HG02798 (cell line): ENCODE measurements around the gene IL18RAP.

Experiments
- ATAC-seq: cut with Tn5 transposase; IDR thresholded peaks from one replicate; pipeline ENCODE4 v1.9.1; 2021; ENCODE audit warnings: mild to moderate bottlenecking; ENCODE audit not compliant: unreplicated experiment, poor library complexity

IL18RAP gene

DNA sequence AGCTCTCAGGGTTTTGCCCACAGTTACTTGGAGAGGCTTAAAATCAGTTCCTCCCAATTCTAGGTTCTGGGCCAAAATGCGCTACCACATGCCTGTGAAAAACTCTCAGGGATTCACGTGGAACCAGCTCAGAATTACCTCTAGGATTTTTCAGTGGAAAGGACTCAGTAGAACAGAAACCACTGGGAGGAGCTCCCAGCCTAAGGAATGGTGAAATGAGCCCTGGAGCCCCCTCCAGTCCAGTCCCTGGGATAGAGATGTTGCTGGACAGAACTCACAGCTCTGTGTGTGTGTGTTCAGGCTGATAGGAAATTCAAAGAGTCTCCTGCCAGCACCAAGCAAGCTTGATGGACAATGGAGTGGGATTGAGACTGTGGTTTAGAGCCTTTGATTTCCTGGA lies 29.0 kb downstream of the IL18RAP start:
- no peak for ATAC-seq

DNA sequence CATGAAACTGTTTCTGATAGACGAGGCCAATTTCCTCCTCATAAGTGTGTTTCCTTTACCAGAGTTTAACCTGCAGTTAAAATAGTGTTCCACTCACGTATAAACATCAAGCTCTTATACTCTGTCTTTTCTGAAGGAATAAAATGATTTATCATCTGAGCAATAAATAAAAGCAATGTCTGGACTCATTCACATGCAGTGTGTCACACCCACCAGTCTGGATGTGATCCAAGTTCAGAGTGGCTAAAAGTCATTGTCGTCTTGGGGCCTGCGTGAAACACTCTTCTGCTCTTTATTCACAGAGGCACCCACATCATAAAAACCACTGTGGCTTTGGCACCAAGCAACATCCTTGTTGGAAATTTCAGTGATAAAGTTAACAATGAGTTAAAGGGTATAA lies 30.5 kb downstream of the IL18RAP start:
- no peak for ATAC-seq

DNA sequence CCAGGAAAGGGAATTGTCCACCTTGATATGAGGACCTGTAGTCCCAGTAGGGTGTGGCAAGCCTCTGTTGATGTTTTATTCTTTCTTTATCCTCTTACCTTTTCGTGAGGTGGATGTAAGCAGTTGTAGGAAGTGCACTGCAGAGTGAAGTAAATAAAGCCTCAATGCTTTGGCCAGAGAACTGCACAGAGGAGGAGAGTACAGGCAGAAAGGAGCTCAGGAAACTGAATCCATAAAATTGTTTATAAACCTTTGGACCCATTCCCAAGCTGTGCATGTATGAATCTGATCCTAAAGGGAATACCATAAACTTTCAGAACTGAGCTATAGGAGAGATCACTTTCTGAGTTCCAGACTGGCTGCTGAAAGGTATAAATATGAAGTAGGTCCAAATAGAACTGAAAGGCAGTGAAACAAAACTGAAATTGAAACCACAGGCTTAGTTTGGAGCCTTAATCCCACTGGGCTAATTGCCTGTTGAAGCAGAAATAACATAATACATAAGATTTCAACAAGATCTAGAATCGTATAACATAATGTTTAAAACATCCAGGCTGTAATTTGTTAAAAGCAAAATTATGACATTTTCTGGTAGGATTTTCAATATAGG lies 32.2 kb downstream of the IL18RAP start:
- ATAC-seq = no peak

DNA sequence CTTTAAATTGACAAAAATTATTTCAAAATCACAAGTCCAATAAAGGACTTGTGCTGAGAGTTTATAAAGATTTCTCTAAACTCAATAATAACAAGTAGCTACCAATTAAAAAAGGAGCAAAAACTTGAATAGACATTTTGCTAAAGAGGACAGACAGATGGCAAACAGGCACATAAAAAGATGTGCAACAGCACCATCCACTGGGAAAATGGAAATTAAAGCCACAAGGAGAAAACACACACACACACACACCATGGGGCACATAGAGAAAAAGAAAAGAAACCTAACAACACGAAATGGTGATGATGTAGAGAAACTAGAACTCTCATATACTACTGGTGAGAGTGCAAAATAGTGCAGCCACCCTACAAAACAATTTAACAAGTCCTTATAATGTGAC lies 37.5 kb downstream of the IL18RAP start:
- no peak for ATAC-seq

DNA sequence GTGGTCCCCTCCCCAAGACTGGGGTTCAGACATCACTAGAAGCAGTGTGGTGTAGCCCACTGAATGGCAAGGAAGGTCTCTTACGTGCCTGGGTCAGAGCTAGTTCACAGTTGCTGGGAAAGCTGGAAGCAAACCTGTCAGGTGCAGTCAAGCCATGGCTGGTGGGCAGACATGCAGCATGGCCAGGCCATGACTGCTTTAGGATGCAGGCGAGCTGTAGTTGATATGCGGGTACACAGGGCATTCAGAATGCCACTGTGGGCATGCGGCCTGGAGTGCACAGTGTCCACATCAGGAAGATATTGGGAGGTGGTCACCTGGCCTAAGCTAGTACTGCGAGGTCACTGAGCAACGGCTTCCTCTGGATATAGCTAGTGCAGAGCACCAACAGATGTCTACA lies 38.2 kb downstream of the IL18RAP start:
- no peak for ATAC-seq

DNA sequence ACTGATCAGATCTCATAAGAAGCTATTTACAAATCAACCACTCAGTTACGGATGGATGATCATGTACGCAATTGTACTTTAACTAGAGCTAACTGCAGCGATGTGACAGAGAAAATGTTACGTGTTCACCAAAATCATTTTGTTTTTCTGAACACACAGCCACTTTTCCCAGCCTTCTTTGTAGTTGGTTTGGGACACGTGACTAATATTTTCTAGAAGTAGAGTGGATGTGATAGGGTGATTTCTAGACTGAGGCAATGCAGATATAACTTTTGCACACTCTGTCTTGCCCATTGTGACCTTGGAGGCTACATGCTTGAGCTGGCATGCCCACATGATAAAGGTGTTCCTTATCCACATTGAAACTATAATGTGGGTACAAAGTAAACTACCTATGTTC lies 40.2 kb downstream of the IL18RAP start:
- ATAC-seq = no peak

DNA sequence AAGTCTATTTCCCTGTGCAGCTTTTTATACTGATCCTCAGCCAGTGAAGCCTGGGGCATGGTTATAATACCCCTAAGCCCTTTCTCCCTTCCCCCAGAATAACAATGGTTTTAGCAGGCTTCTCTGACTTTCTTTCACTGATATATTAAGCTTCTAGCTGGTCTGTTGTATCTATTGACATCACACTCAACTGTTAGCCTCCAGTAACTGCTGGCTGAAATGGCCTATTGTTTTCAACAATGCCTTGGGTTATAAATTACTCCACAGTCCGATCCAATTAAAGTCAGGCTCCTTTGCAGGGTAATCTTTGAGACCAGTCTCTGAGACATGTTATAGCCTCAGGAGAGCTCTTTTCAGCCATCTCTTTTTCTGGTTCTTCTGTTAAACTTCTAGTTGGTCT lies 47.2 kb downstream of the IL18RAP start:
- ATAC-seq = no peak

DNA sequence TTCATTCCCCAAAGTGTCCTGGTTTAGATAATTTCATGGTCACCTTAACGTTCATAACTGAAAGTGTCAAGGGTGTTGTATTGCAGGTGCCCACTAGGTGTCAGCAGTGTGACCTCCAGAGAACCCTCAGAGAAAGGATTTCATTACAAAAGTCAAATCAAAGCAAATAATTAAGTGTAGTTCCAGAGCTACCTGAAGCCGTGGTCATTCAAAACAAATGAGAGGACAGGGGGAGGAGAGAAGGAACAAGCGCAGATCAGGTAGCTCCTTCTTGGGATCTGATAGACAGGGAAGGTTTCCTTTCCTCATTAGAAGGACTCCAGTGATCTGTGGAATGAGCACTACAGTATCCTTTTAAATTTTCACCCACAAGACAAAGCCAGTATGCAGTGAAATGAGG lies 50.1 kb downstream of the IL18RAP start, which contains the start of gene SLC9A4:
SLC9A4 (plus strand) TSS at position 207 of the 400 bp plus-strand sequence. CDS start 534 bp downstream, outside the sequence.
- ATAC-seq = peak; percentile 75

DNA sequence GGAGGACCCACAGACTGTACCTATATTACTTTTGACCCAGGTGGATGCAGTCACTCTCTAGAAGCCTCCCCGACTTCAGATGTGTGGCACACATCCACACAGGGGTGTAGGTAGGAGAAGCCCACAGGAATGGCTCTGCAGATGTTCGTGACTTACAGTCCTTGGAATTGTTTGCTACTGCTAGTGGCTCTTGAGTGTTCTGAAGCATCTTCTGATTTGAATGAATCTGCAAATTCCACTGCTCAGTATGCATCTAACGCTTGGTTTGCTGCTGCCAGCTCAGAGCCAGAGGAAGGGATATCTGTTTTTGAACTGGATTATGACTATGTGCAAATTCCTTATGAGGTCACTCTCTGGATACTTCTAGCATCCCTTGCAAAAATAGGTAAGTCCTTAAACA lies 50.7 kb downstream of the IL18RAP start:
- no peak for ATAC-seq

DNA sequence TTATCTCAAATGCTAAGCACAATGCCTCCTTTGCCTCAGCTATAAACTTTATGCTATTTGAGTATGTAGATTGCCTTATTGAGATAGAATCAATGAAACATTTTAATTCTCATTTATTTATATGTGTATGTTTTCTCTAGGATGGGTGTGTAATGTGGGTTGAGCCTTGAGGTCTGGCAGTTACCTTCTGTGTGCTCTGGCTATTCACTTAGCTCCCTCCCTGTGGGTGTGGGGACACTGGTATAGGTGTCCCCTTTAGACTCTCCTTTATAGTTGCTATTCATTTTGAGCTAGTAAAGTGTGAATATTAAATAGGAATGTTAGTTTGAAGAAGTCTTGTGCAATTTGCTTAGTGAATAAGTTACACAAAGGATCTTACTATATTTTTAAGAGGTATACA lies 51.8 kb downstream of the IL18RAP start:
- ATAC-seq = no peak

DNA sequence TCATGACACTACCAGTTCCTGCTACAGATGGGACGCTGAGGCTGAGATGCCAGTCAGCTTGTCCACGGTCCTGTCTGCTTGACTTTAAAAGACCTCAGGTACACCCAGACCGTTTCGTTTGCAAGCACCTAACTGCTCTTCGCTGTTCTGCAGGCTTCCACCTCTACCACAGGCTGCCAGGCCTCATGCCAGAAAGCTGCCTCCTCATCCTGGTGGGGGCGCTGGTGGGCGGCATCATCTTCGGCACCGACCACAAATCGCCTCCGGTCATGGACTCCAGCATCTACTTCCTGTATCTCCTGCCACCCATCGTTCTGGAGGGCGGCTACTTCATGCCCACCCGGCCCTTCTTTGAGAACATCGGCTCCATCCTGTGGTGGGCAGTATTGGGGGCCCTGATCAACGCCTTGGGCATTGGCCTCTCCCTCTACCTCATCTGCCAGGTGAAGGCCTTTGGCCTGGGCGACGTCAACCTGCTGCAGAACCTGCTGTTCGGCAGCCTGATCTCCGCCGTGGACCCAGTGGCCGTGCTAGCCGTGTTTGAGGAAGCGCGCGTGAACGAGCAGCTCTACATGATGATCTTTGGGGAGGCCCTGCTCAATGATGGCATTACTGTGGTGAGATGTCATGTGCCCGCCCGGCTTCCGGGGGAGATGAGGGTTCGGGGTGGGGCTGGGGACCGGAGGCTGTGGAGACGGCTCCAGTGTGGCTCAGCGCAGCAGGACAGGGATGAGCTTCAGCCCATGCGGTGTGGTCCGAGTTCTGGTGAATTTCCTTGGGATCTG lies 55.9 kb downstream of the IL18RAP start:
- ATAC-seq = no peak

DNA sequence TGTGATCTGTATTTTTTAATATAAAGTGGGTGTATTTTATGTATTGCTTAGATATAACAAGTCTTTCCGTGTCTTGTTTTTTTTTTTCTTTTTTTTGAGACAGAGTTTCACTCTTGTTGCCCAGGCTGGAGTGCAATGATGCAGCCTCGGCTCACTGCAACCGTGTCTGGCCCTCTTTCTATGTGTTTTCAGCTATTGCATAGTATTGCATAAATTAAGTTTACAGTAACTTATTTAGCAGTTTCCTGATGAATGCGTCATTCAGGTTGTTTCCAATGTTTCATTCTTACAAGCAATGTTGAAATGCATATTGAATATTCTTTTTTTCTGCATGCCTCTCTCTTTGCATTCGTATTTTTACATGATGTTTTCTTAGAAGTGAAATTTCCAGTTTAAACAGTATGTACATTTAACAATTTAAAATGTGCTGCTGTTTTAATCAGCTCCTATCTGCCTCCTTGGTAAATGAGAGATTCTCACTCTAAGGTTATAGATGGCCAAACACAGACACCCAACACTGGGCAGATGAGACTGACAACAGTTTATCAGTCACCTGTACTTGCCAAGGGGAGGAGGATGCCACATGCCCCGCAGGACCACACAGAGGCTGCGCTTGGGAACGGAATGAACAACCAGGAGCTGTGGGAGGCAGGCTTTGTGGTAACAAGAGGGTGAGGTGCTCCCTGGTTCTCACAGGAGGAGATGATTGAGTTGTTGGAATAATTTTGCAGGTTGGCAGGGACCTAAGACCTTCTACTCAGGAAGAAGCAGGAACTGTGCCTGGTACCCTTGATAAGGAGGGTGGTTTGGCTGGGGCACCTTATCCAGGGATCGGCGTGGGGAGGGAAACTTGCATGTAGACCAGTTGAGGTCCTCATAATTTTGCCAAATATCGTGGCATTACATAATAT lies 57.6 kb downstream of the IL18RAP start:
- ATAC-seq = no peak

DNA sequence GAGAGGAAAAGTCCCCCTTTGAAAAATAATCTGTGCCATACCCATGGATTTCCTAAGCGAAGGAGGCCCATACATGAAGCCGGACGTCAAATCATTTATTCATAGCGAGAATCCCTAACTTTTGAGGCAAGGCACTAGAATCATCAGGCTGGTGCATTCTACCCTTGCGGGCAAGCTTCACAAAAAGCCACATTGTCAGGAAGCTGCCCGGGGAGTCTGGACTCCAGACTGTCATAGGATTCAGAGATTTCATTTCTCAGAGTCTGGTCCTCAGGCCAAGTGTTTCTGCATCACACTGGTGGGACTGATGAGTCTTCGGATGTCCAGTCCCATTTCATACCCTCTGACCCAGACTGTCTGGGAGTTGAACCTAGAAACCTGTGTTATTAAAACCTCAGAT lies 59.0 kb downstream of the IL18RAP start:
- ATAC-seq = no peak

DNA sequence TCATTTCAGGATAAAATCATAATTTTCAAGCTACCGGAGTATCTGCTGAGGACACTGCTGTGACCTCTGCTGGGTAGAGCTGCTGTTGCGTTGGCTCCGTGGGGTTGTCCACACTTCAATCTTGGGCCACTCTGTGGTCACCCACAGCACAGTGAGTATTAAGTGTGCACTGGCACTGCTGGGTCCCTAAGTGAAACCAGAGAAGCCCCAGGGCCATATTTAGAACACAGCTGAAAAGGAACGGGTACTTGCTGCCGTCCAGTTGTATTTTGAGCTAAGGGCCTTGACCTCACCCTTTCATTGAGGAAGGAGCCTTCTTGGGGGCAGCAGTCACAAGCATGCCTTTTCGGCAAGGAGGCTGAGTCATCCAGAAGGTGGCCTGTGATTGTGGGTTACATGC lies 60.1 kb downstream of the IL18RAP start:
- no peak for ATAC-seq

DNA sequence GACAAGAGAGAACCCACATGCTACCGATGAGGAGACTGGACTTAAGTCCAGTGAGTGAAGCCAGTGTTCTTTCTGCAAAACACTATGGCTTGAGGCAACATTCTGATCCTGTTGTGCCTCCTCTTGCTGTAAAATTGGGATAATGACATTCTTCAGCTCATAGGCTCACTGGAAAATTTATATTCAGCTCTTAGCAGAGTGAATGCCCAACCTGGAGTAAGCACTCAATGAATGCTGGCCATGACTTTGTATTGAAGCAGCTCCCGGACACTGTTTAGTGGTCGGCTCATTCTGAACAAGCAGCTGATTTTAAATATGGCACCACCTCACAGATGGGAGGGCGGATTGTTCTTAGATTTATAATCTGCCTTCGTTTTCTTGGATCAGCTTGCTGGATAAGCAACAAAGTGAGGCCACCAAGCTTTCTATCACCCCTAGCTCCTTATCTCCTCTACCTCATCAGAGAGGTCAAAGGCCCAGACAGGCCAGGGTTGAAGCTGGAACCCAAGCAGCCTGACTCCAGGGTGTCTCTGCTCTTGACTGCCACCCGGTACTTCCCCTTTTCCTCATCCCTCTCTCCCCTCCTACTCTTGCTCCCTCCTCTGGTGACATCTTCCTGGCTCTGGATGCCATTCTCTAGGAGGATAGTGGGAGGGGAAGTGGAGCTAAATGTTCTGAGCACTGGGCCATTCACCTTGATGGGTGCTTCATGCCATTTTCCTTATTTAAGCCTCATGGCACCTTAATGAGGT lies 61.5 kb downstream of the IL18RAP start:
- no peak for ATAC-seq

DNA sequence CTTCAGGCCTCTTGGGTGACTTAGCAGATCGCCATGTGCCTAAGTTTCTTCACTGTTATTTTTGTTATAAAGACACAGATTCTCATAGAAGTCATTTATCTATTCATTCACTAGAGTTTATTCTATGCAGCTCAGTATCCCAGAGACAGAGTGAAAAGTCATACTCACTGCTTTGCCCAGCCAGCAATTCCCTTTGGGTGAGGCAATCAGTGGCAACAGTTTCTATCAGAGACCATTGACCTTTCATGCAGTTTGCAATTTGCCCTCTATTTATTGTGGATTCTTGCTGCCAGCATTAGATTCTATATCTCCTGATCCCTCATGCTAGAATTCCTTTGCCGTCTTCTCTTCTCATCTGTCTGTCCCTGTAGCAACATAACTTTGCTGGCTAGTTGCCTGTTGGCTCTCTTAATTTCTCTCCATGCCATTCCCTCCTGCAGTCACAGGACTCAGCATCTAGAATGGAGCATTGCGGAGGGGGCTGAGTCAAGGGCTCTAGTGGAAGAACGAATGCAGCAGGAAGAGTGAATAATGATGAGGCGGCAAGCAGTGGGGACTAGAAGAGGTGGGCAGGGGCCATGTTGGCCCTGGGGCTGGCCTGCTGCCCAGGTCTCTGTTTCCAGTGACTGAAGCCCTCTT lies 62.3 kb downstream of the IL18RAP start:
- no peak for ATAC-seq

DNA sequence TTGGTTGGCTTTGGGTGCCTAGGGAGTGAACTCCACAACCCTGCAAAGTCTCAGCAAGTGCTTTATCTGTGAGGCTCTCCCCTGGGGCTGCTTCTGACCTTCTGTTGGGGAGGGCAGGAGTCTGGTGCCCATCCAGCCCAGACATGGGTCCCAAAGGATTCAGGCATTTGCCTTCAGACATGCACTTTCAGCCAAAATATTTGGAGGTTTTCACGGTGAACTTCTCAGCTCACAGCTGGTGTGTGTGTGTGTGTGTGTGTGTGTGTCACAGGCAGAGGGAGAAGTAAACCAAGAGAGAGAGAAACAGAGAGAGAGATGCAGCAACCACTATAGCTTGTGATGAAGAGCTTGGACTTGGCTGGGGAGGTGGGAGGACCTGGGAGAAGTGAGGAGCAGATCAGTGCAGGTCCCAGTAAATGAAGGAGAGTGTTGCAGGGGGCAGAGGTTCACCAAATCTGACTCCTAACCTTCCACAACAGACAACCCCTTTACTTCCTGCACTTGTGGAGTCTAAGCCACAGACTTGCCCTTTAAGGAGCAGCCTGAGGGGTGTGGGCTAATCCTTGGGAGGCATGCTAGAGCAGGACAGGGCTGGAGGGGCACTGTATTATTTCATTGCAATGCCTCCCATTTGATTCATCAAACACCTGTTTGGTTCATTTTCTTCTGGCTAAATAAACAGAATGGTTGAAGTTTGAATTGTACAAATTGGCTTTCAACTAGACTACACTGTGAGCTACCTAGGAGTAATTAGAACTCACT lies 64.2 kb downstream of the IL18RAP start:
- ATAC-seq = no peak

DNA sequence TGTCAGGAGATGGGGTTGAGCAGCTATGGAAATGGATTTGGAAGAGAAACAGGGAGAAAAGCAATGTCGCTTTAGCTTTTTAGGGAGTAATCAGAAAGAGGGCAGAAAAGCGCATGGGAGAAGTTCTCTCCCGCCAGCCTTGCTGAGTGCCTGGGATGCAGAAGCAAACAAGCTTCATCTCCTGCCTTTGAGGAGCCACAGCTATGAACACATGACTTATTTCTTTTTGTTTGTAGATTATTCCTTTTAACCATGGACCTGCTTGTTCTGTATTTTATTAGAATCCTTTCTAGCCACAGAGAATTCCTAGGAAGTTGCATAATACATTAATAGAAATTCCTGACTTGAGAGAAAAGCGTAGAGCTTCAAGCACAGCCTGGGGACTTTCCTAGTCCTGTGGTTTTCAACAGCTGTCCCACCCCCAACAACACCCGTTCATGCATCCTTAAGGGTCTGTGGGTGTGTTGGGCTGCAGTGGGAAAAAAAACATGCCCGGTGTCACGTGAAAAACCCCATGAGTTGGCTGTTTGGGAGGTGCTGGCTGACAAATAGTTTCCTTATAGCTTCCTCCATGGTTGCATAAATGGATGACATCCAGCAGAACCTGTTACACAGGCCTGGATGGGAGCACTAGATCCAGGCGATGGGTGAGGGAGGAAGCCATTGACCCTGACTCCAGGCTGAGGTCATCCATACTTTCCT lies 65.0 kb downstream of the IL18RAP start:
- ATAC-seq = no peak

DNA sequence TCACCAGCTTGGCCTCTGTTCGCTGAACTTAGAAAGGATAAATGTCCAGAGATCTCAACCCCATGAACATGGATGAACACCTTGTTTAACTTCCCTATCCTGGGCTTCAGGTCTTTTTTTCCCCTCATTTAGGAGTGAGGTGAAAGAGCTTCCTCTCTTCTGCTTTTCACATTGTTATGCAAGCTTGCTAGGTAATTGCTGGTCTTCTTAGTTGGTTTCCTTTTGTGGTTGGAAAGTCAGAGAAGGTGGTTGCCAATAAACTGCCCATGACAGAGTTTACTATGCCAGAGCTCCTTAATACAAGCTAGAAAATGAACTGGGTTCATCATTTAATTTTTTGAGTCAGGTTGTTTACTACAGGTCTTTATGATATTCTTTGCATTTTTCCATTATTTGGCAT lies 66.7 kb downstream of the IL18RAP start:
- ATAC-seq = no peak
